DOHH2 (cell line): ENCODE results near the gene CASZ1.

Experiments used
- H3F3A ChIP-seq: fragments of 200-600 bp; sonication (generic), shearing (Covaris generic); 2 replicates; pipeline ENCODE4 v1.6.0; 2016; ENCODE audit warnings: antibody characterized with exemption, mild to moderate bottlenecking; ENCODE audit not compliant: control insufficient read depth, insufficient read depth
- H3K27ac ChIP-seq: fragments of 200-600 bp; sonication (generic); 2 replicates; pipeline ENCODE4 v1.5.1; 2014; ENCODE audit warnings: low read depth, mild to moderate bottlenecking, low read length, moderate library complexity
- H3K27me3 ChIP-seq: fragments of 200-600 bp; sonication (generic); 2 replicates; pipeline ENCODE4 v1.6.1; 2014; ENCODE audit warnings: mild to moderate bottlenecking, low read length, mixed read lengths; ENCODE audit not compliant: control insufficient read depth
- H3K36me3 ChIP-seq: fragments of 200-600 bp; sonication (generic); 2 replicates; pipeline ENCODE4 v1.6.1; 2014; ENCODE audit warnings: mild to moderate bottlenecking, low read length, moderate library complexity, mixed read lengths; ENCODE audit not compliant: control insufficient read depth
- H3K4me1 ChIP-seq: fragments of 200-600 bp; sonication (generic); 2 replicates; pipeline ENCODE4 v1.6.1; 2014; ENCODE audit warnings: mild to moderate bottlenecking, low read length, mixed read lengths; ENCODE audit not compliant: control insufficient read depth
- H3K4me2 ChIP-seq: fragments of 200-600 bp; sonication (generic); 2 replicates; pipeline ENCODE4 v1.6.0; 2014; ENCODE audit warnings: mild to moderate bottlenecking, low read length, moderate library complexity
- H3K4me3 ChIP-seq: fragments of 200-600 bp; sonication (generic); 2 replicates; pipeline ENCODE4 v1.5.1; 2014; ENCODE audit warnings: mild to moderate bottlenecking, low read length, mixed read lengths
- H3K79me2 ChIP-seq: fragments of 200-600 bp; sonication (generic); 2 replicates; pipeline ENCODE4 v1.6.1; 2014; ENCODE audit warnings: mild to moderate bottlenecking, low read length, mixed read lengths; ENCODE audit not compliant: control insufficient read depth
- H3K9me2 ChIP-seq: fragments of 200-600 bp; sonication (generic); replicated peaks from 2 replicates; pipeline ENCODE4 v1.6.1; 2014; ENCODE audit warnings: mild to moderate bottlenecking, low read length, mixed read lengths; ENCODE audit not compliant: control insufficient read depth
- H3K9me3 ChIP-seq: fragments of 200-600 bp; sonication (generic); 2 replicates; pipeline ENCODE4 v1.6.1; 2014; ENCODE audit warnings: antibody characterized with exemption, low read length, mixed read lengths; ENCODE audit not compliant: control insufficient read depth, insufficient read depth
- H4K20me1 ChIP-seq: fragments of 200-600 bp; sonication (generic); 2 replicates; pipeline ENCODE4 v1.6.0; 2014; ENCODE audit warnings: low read depth, mild to moderate bottlenecking, antibody characterized with exemption, low read length, moderate library complexity; ENCODE audit not compliant: control insufficient read depth, insufficient read depth
- CTCF ChIP-seq: fragments of 200-600 bp; sonication (generic); IDR thresholded peaks from one replicate; pipeline ENCODE4 v1.5.1; 2014; ENCODE audit warnings: antibody characterized with exemption, mild to moderate bottlenecking, low read depth, low read length; ENCODE audit not compliant: poor library complexity, severe bottlenecking
- EZH2phosphoT487 ChIP-seq: fragments of 200-600 bp; sonication (generic); IDR thresholded peaks from 2 replicates; pipeline ENCODE4 v1.6.1; 2017; ENCODE audit warnings: borderline replicate concordance, mild to moderate bottlenecking, antibody characterized with exemption, low read length, moderate library complexity, mixed read lengths

Gene CASZ1

DNA sequence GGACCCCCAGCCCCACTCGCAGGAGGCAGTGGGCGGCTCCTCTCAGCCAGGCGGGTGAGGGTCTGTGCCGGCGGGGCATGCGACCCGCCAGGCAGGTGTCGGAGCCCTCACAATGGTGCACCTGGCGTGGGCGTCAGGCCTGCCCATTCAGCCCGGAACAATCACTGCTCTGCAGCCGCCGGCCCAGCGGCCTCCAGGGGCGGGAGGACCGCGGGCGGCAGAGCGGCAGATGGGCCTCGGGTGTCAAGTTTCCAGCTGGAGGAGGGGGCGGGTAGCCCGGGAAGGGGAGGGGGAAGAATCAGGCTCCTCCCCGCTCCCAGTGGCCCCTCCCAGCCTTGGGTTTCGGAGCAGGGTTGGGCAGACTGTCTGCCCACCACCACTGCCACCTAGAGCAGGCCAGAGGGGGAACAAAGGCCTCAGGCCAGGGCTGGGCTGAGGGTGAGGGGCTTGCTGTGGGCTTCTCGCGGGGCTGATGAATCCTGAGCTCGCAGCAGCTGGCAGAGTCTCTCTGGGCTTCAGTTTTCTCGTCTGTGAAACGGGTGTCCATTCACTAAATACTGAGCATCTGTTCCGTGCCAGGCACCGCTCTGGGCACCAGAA, 39.5 kb upstream of the CASZ1 start:
- no peaks in the 10 kb centered on the region for H4K20me1 ChIP-seq
- no peaks in the 10 kb centered on the region for H3K36me3 ChIP-seq
- no peaks in the 10 kb centered on the region for H3F3A ChIP-seq
- peaks cover 6% of the 10 kb centered on the region for H3K27me3 ChIP-seq
- H3K9me2 ChIP-seq = no peaks in the 10 kb centered on the region
- no peak overlapping the region for H3K4me2 ChIP-seq
- no peaks in the 10 kb centered on the region for H3K79me2 ChIP-seq
- TF ChIP-seq EZH2phosphoT487 (no peak), CTCF (no peak)
- H3K4me1 ChIP-seq = peaks cover 4% of the 10 kb centered on the region; the same call in 1 of the 2 replicates
- no peak overlapping the region for H3K27ac ChIP-seq
- no peaks in the 10 kb centered on the region for H3K9me3 ChIP-seq
- no peak overlapping the region for H3K4me3 ChIP-seq

GRCh38 chr1:10835421-10835820, 39.0 kb upstream of the CASZ1 start:
- Histone ChIP-seq H3K4me1 (peaks cover 4% of the 10 kb centered on the region; the same call in 1 of the 2 replicates), H3F3A (no peaks in the 10 kb centered on the region), H4K20me1 (no peaks in the 10 kb centered on the region), H3K27ac (no peak overlapping the region), H3K79me2 (no peaks in the 10 kb centered on the region), H3K36me3 (no peaks in the 10 kb centered on the region), H3K4me2 (no peak overlapping the region), H3K27me3 (peaks cover 10% of the 10 kb centered on the region), H3K9me3 (no peaks in the 10 kb centered on the region), H3K9me2 (no peaks in the 10 kb centered on the region), H3K4me3 (no peak overlapping the region)
- TF ChIP-seq CTCF (no peak), EZH2phosphoT487 (no peak)

- Histone ChIP-seq H3K36me3 (no peaks in the 10 kb centered on the region), H4K20me1 (no peaks in the 10 kb centered on the region), H3K27ac (no peak overlapping the region), H3K9me2 (no peaks in the 10 kb centered on the region), H3K79me2 (no peaks in the 10 kb centered on the region), H3K9me3 (no peaks in the 10 kb centered on the region), H3K4me3 (no peak overlapping the region), H3K4me1 (peaks cover 4% of the 10 kb centered on the region; the same call in 1 of the 2 replicates), H3K4me2 (no peak overlapping the region), H3F3A (no peaks in the 10 kb centered on the region), H3K27me3 (peaks cover 14% of the 10 kb centered on the region)
- no peak for TF ChIP-seq CTCF
- TF ChIP-seq EZH2phosphoT487 = no peak
These were observed 38.4 kb upstream of the CASZ1 start for GRCh38 chr1:10834770-10835412.
